KMS-11 (cell line): Measurements from ENCODE around the gene ANKRD52.

ENCODE experiments used
- H2AFZ ChIP-seq: fragments of 200-600 bp; sonication (generic); 2 replicates; pipeline ENCODE4 v1.6.1; 2016; ENCODE audit warnings: antibody characterized with exemption, mixed run types, low read depth
- H3K27ac ChIP-seq: fragments of 200-600 bp; sonication (generic); 2 replicates; pipeline ENCODE4 v1.6.1; 2016; ENCODE audit warnings: mild to moderate bottlenecking, mixed run types
- H3K27me3 ChIP-seq: fragments of 200-600 bp; sonication (generic); 2 replicates; pipeline ENCODE4 v1.6.1; 2017; ENCODE audit warnings: mild to moderate bottlenecking, low read depth, mixed run types, moderate library complexity; ENCODE audit not compliant: insufficient read depth
- H3K36me3 ChIP-seq: fragments of 200-600 bp; sonication (generic); 2 replicates; pipeline ENCODE4 v1.6.1; 2017; ENCODE audit warnings: mild to moderate bottlenecking, mixed run types; ENCODE audit not compliant: insufficient read depth
- H3K4me1 ChIP-seq: fragments of 200-600 bp; sonication (generic); 2 replicates; pipeline ENCODE4 v1.6.1; 2016; ENCODE audit warnings: mild to moderate bottlenecking, low read depth, mixed run types; ENCODE audit not compliant: poor library complexity, severe bottlenecking
- H3K4me2 ChIP-seq: fragments of 200-600 bp; sonication (generic); 2 replicates; pipeline ENCODE4 v1.7.0; 2016; ENCODE audit warnings: mild to moderate bottlenecking, mixed run types
- H3K4me3 ChIP-seq: fragments of 200-600 bp; sonication (generic); IDR thresholded peaks from 2 replicates; pipeline ENCODE4 v1.6.1; 2017; ENCODE audit warnings: low read depth, low read length, mixed read lengths; ENCODE audit not compliant: insufficient read depth
- H3K79me2 ChIP-seq: fragments of 200-600 bp; sonication (generic); 2 replicates; pipeline ENCODE4 v1.6.1; 2016; ENCODE audit warnings: low read depth, mixed run types; ENCODE audit not compliant: insufficient read depth
- H3K9ac ChIP-seq: fragments of 200-600 bp; sonication (generic); 2 replicates; pipeline ENCODE4 v1.6.1; 2016; ENCODE audit warnings: mild to moderate bottlenecking, mixed run types
- H4K20me1 ChIP-seq: fragments of 200-600 bp; sonication (generic); 2 replicates; pipeline ENCODE4 v1.6.1; 2016; ENCODE audit warnings: mild to moderate bottlenecking, mixed run types; ENCODE audit not compliant: insufficient read depth
- CTCF ChIP-seq: fragments of 200-600 bp; sonication (generic); conservative IDR thresholded peaks from 2 replicates; pipeline ENCODE4 v1.6.1; 2017; ENCODE audit warnings: low read depth, mild to moderate bottlenecking, antibody characterized with exemption, low read length, moderate library complexity, mixed read lengths

ANKRD52 gene

DNA sequence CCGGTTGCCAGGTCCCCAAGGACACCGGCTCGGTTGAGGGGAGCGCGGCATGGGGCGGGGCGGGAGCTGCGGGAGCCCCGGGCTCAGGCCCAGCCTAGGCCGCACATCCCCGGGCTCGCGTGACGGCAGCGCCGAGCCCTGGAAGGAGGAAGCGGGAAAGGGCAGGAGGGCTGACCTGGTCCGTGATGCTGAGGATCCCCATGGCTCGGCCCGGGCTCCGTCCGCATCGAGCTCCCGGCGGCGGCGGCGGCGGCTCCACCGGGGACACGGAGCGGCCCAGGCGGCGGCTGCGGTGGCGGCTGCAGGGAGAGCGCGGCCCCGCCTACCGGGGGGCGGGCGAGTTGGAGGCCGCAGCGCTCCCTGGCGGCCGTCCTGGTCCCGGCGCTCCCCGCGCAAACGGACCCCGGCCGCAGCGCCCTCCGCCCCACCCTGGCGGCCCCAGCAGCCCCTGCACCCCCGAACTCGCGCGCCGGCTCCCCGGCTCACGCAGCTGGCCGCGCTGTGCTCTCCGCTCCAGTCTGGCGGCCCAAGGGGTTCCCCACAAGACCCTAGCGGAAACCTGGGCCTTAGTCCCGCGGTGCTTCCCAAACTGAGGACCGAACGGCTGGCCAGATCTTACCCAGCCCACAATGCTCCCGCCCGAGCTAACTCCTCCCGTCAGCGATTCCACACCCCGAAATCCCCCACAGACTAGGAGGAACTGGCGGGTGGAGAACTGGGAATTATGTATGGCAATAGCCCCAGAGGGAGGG is at the start of gene ANKRD52:
ANKRD52 (minus strand) TSS at position 317 of the 752 bp plus-strand sequence; CDS start at position 202, 115 bp downstream.
- Histone ChIP-seq H3K79me2 (peaks cover 14% of the 10 kb centered on the region), H3K36me3 (peaks cover 7% of the 10 kb centered on the region; the same call in 1 of the 2 replicates), H4K20me1 (no peaks in the 10 kb centered on the region), H3K4me2 (peak within 1 kb of the TSS; percentile 91), H2AFZ (peak within 1 kb of the TSS; percentile 100), H3K4me3 (peak within 1 kb of the TSS; percentile 85), H3K27me3 (no peaks in the 10 kb centered on the region), H3K27ac (peak within 1 kb of the TSS; percentile 48), H3K9ac (peak within 1 kb of the TSS; percentile 74), H3K4me1 (peaks cover 12% of the 10 kb centered on the region)
- TF ChIP-seq CTCF: peak; percentile 90

- H3K4me2 ChIP-seq: no peak overlapping the region
- H3K79me2 ChIP-seq: no peaks in the 10 kb centered on the region; the same call in 1 of the 2 replicates
- no peaks in the 10 kb centered on the region for H4K20me1 ChIP-seq
- TF ChIP-seq CTCF: no peak
- no peak overlapping the region for H3K27ac ChIP-seq
- peaks cover 12% of the 10 kb centered on the region for H3K4me1 ChIP-seq
- no peaks in the 10 kb centered on the region for H3K27me3 ChIP-seq
- no peak overlapping the region for H3K9ac ChIP-seq
- no peak overlapping the region for H3K4me3 ChIP-seq
- H2AFZ ChIP-seq: no peak overlapping the region
- H3K36me3 ChIP-seq: no peaks in the 10 kb centered on the region; the same call in 1 of the 2 replicates
These were observed 49.2 kb upstream of the ANKRD52 start for GRCh38 chr12:56307221-56307965.

DNA sequence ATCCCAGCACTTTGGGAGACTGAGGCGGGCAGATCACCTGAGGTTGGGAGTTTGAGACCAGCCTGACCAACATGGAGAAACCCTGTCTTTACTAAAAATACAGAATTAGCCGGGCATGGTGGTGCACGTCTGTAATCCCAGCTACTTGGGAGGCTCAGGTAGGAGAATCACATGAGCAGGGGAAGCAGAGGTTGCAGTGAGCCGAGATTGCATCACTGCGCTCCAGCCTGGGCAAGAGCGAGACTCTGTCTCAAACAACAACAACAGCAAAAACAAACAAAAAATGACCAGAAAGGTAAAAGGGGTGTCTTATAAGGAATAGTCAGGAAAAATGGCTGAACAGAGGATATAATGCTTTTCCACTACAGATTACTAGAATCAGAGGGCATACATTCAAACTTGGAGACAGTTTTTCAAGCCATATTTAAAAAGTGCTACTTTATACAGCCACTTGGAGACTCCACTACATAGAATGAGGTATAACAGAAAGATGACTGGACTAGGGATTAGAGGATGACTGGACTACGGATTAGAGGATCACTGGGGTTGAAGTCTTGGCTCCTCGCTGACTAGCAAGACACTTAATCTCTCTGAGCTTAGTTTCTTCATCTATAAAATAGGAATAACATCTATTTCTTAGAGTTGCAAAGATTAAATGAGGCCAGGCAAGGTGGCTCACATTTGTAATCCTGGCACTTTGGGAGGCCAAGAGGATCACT is 46.8 kb upstream of the ANKRD52 start:
- Histone ChIP-seq H3K27ac (no peak overlapping the region), H3K36me3 (no peaks in the 10 kb centered on the region), H3K4me1 (peaks cover 31% of the 10 kb centered on the region), H3K79me2 (peaks cover 10% of the 10 kb centered on the region; the same call in 1 of the 2 replicates), H3K4me2 (no peak overlapping the region), H2AFZ (no peak overlapping the region), H3K4me3 (no peak overlapping the region), H3K27me3 (no peaks in the 10 kb centered on the region), H4K20me1 (no peaks in the 10 kb centered on the region), H3K9ac (no peak overlapping the region)
- no peak for TF ChIP-seq CTCF

GRCh38 chr12:56304276-56304675 is 46.1 kb upstream of the ANKRD52 start:
- Histone ChIP-seq H3K9ac (no peak overlapping the region), H3K27ac (no peak overlapping the region), H3K79me2 (peaks cover 17% of the 10 kb centered on the region), H3K27me3 (no peaks in the 10 kb centered on the region), H3K4me3 (no peak overlapping the region), H3K4me1 (peaks cover 31% of the 10 kb centered on the region), H3K36me3 (no peaks in the 10 kb centered on the region), H4K20me1 (no peaks in the 10 kb centered on the region), H3K4me2 (no peak overlapping the region), H2AFZ (no peak overlapping the region)
- no peak for TF ChIP-seq CTCF
